Measurements from ENCODE around the gene SMYD4.
"Not testable (repeated sequence)": the region's sequence is repeated elsewhere in the genome, so short reads cannot be mapped to it uniquely, and the experiment has no call there.

SMYD4 gene

DNA sequence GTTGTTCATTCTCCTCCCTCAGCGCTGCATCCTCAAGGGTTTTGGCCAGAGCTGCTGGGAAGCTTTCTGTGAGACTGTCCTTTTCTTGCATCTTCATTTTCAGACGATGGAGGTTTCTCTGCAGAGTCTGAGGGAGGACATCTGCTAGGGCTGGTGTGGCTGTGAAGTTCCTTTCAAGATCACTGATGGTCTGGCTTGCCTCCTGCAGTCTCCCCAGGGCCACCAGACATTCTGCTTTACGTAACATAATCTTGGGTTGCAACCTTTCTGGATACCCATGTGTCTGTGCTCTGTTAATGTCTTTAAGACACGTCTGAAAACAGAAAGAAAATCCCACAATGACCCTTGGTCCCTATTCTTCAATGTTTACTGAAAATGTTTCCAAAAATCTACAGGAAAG is 29.0 kb downstream of the SMYD4 start:
- Histone ChIP-seq H3K9me2 (replicated peaks; ENCODE audit: control insufficient read depth, low read length) (no peaks in the 10 kb centered on the region), H4K20me1 (ENCODE audit: control insufficient read depth, insufficient read depth, low read depth, low read length) (no peaks in the 10 kb centered on the region), H3K27ac (ENCODE audit: low read depth, low read length) (no peak overlapping the region), H3K9me3 (ENCODE audit: control insufficient read depth, insufficient read depth, low read length) (no peaks in the 10 kb centered on the region), H3F3A (ENCODE audit: control insufficient read depth, insufficient read depth) (0 out of 2 replicates have a peak, but pooled peaks cover 2% of the 10 kb centered on the region), H3K4me2 (ENCODE audit: low read length) (no peak overlapping the region), H3K79me2 (ENCODE audit: control insufficient read depth, low read length) (peaks cover 43% of the 10 kb centered on the region), H3K4me1 (ENCODE audit: control insufficient read depth, low read length) (peaks cover 4% of the 10 kb centered on the region; the same call in 1 of the 2 replicates), H3K27me3 (ENCODE audit: control insufficient read depth, low read length) (no peaks in the 10 kb centered on the region), H3K36me3 (ENCODE audit: control insufficient read depth, low read length) (peaks cover 62% of the 10 kb centered on the region), H3K4me3 (ENCODE audit: low read length) (no peak overlapping the region)
- TF ChIP-seq EZH2phosphoT487 (IDR thresholded peaks at IDR 0.05; ENCODE audit: borderline replicate concordance, low read length), result no peak
- TF ChIP-seq CTCF (IDR thresholded peaks at IDR 0.05; ENCODE audit: low read depth, low read length, poor library complexity, severe bottlenecking), result no peak

GRCh38 chr17:1800240-1800639 is 29.5 kb downstream of the SMYD4 start:
- no peak overlapping the region for H3K27ac ChIP-seq (ENCODE audit: low read depth, low read length)
- no peaks in the 10 kb centered on the region for H3K9me3 ChIP-seq (ENCODE audit: control insufficient read depth, insufficient read depth, low read length)
- H4K20me1 ChIP-seq (ENCODE audit: control insufficient read depth, insufficient read depth, low read depth, low read length), result no peaks in the 10 kb centered on the region
- H3K4me3 ChIP-seq (ENCODE audit: low read length), result no peak overlapping the region
- H3K9me2 ChIP-seq (replicated peaks; ENCODE audit: control insufficient read depth, low read length), result no peaks in the 10 kb centered on the region
- peaks cover 4% of the 10 kb centered on the region; the same call in 1 of the 2 replicates for H3K4me1 ChIP-seq (ENCODE audit: control insufficient read depth, low read length)
- peaks cover 46% of the 10 kb centered on the region for H3K79me2 ChIP-seq (ENCODE audit: control insufficient read depth, low read length)
- no peak for TF ChIP-seq CTCF (IDR thresholded peaks at IDR 0.05; ENCODE audit: low read depth, low read length, poor library complexity, severe bottlenecking)
- TF ChIP-seq EZH2phosphoT487 (IDR thresholded peaks at IDR 0.05; ENCODE audit: borderline replicate concordance, low read length), result no peak
- no peak overlapping the region for H3K4me2 ChIP-seq (ENCODE audit: low read length)
- H3F3A ChIP-seq (ENCODE audit: control insufficient read depth, insufficient read depth), result 0 out of 2 replicates have a peak, but pooled peaks cover 2% of the 10 kb centered on the region
- H3K36me3 ChIP-seq (ENCODE audit: control insufficient read depth, low read length), result peaks cover 62% of the 10 kb centered on the region
- H3K27me3 ChIP-seq (ENCODE audit: control insufficient read depth, low read length), result no peaks in the 10 kb centered on the region

DNA sequence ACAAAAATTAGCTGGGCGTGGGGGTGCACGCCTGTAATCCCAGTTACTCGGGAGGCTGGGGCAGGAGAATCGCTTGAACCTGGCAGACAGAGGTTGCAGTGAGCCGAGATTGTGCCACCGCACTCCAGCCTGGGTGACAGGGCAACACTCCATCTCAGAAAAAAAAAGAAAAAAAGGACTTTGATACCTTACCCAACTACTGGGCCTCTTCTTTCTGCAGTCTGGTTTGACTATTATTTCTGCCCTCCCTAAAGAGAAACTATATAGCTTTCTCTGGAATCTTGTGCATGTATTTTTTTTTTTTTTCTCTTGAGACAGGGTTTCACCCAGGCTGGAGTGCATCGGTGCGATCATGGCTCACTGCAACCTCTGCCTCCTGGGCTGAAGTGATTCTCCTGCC is 31.9 kb downstream of the SMYD4 start:
- Histone ChIP-seq H3K79me2 (ENCODE audit: control insufficient read depth, low read length) (peaks cover 67% of the 10 kb centered on the region), H3K36me3 (ENCODE audit: control insufficient read depth, low read length) (peaks cover 49% of the 10 kb centered on the region)
- not testable (repeated sequence) for H3K4me3 ChIP-seq (ENCODE audit: low read length); H3F3A ChIP-seq (ENCODE audit: control insufficient read depth, insufficient read depth); H3K27me3 ChIP-seq (ENCODE audit: control insufficient read depth, low read length); H3K27ac ChIP-seq (ENCODE audit: low read depth, low read length); H4K20me1 ChIP-seq (ENCODE audit: control insufficient read depth, insufficient read depth, low read depth, low read length); H3K9me2 ChIP-seq (replicated peaks; ENCODE audit: control insufficient read depth, low read length); H3K4me1 ChIP-seq (ENCODE audit: control insufficient read depth, low read length); H3K4me2 ChIP-seq (ENCODE audit: low read length); H3K9me3 ChIP-seq (ENCODE audit: control insufficient read depth, insufficient read depth, low read length)

DNA sequence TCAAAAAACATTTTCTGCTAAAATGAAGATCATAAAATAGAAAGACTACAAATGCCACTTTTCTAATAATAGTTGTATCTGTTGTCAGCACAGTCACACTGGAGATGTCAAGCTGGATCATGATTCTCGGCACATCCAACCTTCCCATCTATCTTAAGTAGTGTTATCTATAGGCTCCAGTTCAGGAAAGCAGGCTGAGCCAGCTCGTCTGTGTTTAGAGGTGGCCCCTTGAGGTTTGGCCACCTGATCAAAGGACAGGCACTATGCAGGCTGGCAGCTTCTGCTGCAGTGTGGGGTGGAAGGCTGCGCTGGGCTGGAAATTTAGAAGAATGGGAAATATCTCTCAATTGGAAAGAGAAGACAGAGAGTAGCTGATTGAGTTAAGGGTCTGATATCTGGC is 32.4 kb downstream of the SMYD4 start:
- no peak overlapping the region for H3K4me2 ChIP-seq (ENCODE audit: low read length)
- peaks cover 4% of the 10 kb centered on the region; the same call in 1 of the 2 replicates for H3K4me1 ChIP-seq (ENCODE audit: control insufficient read depth, low read length)
- H3K9me3 ChIP-seq (ENCODE audit: control insufficient read depth, insufficient read depth, low read length), result no peaks in the 10 kb centered on the region
- no peak overlapping the region for H3K27ac ChIP-seq (ENCODE audit: low read depth, low read length)
- H4K20me1 ChIP-seq (ENCODE audit: control insufficient read depth, insufficient read depth, low read depth, low read length), result no peaks in the 10 kb centered on the region
- no peaks in the 10 kb centered on the region for H3K9me2 ChIP-seq (replicated peaks; ENCODE audit: control insufficient read depth, low read length)
- peaks cover 44% of the 10 kb centered on the region for H3K36me3 ChIP-seq (ENCODE audit: control insufficient read depth, low read length)
- H3K79me2 ChIP-seq (ENCODE audit: control insufficient read depth, low read length), result peaks cover 72% of the 10 kb centered on the region
- no peaks in the 10 kb centered on the region for H3K27me3 ChIP-seq (ENCODE audit: control insufficient read depth, low read length)
- TF ChIP-seq CTCF (IDR thresholded peaks at IDR 0.05; ENCODE audit: low read depth, low read length, poor library complexity, severe bottlenecking) (no peak), EZH2phosphoT487 (IDR thresholded peaks at IDR 0.05; ENCODE audit: borderline replicate concordance, low read length) (no peak)
- H3K4me3 ChIP-seq (ENCODE audit: low read length), result no peak overlapping the region
- H3F3A ChIP-seq (ENCODE audit: control insufficient read depth, insufficient read depth), result peaks cover 8% of the 10 kb centered on the region; the same call in 1 of the 2 replicates

Measured in DOHH2 (cell line).